Stromal cell of bone marrow (primary cell): ENCODE data around the gene CIDEB.
"Not testable (repeated sequence)": the region's sequence is repeated elsewhere in the genome, so short reads cannot be mapped to it uniquely, and the experiment has no call there.

Source experiments
- DNase-seq: peaks from one replicate; pipeline ENCODE4 v3.0.0-alpha.2; 2012; ENCODE audit warnings: low read depth

Gene CIDEB

DNA sequence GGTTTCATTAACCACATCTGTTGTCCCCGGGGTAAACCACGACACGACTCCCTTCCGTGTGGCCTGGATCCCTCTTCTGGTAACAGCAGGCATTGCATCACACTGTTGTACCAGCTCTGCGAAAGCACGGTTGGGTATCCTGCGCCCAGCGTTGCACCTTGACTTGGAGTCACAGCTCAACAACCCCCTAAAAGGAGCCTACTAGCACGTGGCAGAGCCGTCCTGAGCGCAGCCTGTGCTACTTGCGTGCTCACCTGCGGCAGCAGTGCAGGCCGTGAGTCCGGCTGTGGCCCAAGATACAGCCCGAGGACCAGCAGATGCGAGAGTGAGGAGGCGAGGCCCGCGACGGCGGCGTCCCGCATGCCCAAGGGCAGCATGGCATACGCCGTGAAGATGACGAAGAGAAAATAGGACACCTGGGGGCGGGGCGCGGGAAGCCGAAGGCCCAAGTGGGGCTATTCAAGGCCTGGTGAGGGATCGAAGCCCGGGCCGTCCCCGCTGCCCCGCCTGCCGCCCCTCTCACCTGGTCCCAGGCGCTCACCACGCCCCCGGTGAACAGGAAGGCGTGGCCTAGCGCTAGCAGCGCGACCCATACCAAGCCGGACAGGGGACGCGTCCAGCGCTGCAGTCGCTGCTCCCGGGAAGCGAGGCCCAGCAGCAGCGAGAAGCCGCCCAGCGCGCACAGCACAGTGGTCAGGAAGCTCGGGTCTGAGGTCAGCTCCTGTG is 24.7 kb upstream of the CIDEB start:
- no peak for DNase-seq

DNA sequence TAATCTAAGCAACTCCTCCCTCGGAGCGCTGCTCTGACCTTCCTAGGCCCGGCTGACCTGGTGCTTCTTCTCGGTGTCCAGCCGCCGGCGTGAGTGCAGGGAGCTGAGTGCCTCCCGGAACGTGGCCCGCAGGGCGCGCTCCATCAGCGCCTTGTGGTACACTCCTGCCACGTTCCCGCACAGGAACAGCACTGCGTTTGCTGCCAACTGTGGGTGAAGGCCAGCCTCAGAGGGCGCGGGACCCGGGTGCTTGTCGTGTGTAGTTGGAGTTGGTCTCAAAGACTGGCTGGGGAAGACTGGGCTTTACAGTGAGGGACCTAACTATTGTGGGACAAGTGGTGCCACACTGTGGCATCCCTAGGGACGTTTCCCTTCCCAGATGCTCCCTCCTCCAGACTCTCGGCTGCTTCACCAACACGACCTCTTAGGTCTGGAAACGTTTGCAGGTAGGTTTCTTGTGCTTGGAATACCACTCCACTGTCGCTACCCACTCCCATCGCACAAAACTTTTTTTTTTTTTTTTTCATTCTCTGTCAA is 24.0 kb upstream of the CIDEB start:
- DNase-seq, result no peak

DNA sequence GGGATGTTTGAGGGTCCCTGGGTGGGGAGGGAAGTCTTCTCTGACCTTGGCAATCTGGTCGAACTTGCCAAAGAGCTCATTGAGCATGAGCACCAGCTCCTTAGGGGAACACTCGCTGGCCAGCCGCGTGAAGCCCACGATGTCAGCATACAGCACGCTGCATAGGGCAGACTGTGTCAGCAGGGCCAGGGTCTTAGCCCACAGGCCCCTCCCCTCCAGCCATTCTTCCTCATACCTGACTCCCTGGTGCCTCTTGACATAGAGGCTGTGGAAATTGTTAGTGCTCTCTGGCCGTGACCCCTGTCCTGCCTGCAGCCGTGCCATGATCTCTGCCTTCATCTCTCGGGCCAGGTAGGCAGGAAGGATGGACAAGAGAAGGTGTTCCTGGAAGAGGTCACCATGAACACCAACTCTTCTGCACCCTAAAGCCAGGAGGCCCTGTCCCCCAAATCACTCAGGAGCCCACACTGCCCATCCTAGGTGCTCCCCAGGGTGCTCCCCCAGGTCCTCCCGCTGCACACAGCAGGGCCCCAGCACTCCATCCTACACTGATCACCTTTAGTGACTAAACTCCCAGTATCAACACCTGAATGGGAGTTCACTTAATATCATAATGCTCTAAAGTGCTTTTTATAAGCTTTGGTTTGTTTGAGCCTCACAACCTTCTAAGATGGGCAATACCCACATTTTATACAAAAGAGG is 23.3 kb upstream of the CIDEB start:
- DNase-seq, result no peak

DNA sequence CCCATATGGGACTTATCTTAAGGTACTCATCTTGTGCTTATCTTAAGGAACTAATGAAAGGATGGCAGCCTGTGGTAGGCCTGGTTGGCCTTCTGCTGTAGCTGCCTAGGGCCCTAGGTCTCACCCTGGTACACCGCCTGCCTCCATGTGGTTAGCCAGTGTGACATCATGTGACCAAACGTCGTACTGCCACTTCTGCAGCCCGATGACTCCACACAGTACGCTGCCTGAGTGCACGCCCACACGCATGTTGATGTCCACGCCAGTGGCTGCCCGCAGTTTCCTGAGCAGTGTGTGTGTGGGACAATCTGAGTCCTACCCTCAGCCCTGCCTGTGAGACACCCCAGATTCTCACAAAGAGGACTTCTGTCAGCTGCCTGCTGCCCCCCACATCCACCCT is 22.0 kb upstream of the CIDEB start:
- DNase-seq, result no peak

DNA sequence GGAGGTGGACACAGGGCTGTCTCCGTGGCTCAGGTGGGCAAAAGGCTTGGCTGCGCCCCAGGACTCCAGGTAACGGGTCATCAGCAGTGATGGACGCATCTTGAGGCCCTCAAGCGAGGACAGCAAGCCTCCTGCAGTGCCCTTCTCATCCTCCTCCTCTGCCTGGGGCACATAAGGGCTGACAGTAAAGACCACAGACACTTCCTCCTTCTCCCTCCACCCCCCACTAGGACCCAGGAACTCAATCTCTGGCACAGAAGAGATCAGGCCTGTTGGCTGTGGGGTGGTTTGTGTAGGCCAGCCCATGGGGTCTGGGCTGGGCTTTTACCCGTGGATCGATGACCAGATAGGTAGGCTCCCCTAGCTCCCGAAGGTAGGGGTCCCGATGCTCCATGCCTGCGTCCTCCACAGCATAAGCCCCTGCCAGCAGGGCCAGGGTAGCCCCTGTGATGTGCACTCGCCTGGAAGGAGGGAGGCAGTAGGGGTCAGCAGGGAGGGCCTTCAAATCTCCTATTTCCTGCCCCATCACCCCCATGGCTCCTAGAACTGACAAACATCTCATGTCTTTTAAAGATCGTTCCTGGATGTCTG is 21.4 kb upstream of the CIDEB start:
- DNase-seq, result no peak

DNA sequence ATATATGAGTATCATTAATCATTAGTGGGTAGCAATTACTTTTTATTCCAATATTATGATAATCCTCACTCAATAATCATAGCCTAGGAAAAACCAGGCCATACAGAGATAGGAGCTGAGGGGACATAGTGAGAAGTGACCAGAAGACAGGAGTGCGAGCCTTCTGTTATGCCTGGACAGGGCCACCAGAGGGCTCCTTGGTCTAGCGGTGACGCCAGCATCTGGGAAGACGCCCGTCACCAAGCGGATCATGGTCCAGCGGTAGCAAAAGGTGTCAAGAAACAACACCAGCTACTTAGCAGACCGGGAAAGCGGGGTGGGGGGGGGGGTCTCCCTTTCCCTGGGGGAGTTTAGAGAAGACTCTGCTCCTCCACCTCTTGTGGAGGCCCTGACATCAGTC is 20.1 kb upstream of the CIDEB start:
- DNase-seq, result not testable (repeated sequence)

DNA sequence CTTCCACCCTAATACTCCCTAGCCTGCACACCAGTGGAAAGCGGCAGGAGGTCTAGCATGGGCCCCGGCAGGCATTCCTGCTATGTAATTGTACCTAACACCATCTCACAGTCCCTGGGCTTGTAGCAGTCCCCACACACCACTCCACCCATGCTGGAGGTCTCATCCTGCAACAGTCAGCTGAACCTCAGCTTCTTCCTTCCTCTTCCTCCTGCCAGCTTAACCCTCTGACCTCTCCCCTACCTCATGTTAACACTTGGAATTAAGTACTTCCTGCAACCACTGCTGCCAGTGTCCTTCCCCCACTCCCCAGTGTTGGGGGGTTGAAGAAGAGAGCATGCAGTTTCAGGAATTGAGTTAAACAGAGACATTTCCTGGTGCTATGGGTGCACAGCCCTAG is 19.5 kb upstream of the CIDEB start:
- DNase-seq, result no peak

DNA sequence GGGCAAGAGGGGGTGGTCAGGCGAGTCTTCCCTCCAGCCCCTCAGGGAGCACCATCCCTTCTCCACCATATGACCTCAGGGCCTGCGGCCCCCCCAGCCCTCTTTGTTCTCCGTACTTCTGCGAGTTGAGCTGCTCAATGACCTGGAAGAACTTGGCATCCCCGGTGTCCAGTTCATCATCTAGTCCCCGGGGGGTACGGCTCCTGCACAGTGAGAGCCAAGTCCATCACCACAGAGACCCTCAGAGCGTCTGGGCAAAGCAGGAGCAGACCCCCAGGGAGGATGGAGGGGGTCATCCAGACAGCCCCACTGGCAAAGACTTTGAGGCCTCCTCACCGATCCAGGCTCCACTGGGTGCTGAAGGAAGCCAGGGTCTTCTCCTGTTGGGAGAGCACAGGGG is 18.2 kb upstream of the CIDEB start:
- no peak for DNase-seq

DNA sequence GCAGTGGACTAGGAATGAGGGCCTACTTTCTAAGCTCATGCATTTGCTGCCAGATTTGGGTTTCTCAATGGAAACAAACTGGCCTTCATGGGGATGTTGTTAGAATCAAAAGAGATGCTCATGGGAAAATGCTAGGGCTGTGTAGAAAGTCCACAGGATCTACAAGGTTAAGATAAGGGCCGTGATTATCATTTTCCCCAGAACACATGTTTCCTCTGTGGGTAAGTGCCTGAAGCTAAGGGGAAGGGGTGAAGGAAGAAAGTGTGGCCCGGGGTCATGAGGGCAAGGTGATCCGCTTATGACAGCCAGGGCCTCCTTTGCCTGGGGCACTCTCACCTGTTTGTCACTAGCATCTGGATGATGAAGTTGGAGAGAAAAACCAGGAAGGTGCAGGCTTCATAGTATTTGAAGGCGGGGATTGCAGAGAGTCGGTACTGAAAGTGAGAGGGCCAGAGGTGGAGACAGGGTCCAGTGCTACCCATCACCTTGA is 17.3 kb upstream of the CIDEB start:
- no peak for DNase-seq

DNA sequence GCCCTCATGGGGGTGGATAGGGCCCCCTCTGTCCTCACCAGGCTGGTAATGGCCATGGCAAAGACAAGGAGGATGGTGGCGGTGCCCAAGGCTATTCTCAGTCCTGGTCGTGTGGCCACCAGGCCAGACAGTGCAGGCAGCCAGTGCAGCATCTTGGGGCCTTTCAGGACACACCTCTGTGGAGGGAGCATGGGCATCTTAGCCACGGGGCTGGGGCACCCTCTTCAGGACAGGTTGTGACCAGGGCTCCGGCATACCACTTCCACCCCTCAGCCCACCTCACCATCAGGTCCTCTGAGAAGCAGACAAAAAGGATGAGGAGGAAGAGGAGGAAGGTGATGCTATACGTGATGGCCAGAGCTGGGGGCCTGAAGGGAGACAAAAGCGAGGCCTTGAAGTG is 16.2 kb upstream of the CIDEB start:
- no peak for DNase-seq

DNA sequence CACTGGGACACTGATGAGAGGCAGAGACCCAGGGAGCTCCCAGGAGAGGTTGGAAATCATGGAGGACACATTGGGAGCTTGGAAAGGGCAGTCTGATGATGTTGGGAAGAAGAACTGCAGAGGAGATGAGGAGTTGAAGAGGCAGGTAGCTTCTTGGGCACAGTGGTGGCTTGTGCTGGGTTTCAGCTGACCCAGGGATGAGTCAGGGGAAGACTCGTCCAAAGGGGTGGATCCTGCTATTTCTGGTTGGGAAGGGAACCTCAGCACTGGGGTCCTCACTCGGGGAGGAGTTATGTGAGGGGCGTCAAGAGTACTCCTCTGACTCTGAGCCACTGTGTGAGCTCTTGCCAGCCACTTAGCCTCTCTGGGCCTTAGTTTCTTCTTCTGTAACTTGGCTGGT is 15.6 kb upstream of the CIDEB start:
- no peak for DNase-seq

DNA sequence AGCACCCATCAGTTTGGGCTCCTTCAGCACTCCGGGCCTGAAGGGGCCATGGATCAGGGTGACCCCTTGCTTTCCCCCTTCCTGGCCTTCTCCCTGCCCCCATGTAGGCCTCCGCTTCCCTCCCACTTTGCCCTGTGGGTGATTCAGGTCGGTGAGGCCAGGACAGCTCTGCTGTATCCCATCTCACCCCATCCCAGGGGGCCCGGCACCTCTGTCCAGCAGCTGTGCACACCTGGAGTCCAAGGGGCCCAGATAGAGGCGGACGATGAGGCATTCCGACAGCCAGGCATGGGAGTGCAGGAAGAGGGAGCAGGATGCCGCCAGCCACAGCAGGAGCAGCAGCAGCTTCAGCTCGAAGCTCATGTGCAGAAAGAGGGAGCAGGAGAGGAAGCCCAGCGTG is 14.9 kb upstream of the CIDEB start:
- DNase-seq, result no peak

DNA sequence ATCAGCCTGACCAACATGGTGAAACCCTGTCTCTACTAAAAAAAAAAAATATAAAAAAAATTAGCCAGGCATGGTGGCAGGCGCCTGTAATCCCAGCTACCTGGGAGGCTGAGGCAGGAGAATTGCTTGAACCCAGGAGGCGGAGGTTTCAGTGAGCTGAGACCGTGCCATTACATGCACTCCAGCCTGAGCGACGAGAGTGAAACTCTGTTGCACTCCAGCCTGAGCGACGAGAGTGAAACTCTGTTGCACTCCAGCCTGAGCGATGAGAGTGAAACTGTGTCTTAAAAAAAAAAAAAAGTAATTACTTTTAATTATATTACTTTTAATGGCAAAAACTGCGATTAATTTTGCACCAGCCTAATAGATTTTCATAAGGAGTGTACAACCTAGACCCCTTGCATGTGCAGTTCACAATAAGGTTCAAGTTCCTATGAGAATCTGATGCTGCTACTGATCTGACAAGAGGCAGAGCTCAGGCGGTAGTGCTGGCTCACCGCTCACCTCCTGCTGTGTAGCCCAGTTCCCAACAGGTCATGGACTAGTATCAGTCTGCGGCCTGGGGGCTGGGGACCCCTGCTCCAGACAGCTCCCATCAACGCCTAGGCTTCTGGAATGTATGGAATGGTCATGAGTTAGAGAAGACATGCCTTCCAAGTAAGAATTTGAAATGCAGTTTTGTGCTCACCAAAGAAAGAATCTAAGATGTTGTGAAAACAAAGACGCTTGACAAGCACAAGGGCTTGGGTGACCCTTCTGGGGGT is 13.6 kb upstream of the CIDEB start:
- no peak for DNase-seq

DNA sequence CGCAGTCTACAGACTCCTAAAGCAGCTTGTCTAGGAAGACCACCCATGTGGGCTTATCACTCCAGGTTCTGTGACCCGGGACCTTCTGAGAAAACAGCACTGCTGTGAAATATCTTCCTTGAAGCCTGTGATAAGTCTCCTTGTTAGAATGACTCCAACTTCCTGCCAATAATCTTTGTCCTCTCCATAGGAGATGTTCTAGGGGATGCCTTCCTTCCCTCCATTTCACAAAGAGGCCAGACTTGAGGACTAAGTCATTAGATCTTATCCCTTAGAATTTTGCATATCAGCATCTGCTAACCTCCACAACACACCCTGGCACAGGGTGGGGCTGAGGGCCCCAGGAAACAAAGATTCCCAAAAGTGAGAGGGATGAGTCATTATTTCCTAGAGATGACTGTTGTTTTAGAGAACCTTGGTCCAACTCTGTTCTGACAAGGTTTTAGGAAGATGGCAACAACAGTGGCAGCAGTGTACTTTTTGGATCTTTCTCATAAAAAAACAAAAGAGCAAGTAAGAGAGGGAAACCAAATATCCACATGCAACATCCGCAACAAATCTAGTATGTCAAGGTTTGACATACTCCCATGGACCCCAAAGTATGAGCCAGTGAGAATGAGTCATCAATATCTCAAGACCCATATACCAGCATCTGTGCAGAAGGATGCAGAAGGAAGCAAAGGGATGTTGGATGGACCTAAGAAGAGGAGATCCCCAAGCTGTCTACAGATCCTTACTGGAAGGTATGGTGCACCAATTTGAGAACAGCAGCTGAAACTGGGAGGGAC is 9.6 kb upstream of the CIDEB start:
- DNase-seq, result peak; percentile 67

DNA sequence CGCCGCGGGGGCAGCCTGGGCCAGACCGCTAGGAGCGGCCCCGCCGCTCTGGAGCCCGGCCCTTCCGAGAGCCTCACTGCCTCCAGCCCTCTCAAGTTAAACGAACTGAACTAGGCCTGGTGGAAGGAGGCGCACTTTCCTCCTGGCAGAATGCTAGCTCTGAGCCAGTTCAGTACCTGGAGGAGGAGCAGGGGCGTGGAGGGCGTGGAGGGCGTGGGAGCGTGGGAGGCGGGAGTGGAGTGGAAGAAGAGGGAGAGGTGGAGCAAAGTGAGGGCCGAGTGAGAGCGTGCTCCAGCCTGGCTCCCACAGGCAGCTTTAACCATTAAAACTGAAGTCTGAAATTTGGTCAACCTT is 8.8 kb upstream of the CIDEB start:
- no peak for DNase-seq

DNA sequence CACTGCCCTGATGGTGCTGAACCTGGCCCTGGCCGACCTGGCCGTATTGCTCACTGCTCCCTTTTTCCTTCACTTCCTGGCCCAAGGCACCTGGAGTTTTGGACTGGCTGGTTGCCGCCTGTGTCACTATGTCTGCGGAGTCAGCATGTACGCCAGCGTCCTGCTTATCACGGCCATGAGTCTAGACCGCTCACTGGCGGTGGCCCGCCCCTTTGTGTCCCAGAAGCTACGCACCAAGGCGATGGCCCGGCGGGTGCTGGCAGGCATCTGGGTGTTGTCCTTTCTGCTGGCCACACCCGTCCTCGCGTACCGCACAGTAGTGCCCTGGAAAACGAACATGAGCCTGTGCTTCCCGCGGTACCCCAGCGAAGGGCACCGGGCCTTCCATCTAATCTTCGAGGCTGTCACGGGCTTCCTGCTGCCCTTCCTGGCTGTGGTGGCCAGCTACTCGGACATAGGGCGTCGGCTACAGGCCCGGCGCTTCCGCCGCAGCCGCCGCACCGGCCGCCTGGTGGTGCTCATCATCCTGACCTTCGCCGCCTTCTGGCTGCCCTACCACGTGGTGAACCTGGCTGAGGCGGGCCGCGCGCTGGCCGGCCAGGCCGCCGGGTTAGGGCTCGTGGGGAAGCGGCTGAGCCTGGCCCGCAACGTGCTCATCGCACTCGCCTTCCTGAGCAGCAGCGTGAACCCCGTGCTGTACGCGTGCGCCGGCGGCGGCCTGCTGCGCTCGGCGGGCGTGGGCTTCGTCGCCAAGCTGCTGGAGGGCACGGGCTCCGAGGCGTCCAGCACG is 8.2 kb upstream of the CIDEB start:
- DNase-seq, result no peak

DNA sequence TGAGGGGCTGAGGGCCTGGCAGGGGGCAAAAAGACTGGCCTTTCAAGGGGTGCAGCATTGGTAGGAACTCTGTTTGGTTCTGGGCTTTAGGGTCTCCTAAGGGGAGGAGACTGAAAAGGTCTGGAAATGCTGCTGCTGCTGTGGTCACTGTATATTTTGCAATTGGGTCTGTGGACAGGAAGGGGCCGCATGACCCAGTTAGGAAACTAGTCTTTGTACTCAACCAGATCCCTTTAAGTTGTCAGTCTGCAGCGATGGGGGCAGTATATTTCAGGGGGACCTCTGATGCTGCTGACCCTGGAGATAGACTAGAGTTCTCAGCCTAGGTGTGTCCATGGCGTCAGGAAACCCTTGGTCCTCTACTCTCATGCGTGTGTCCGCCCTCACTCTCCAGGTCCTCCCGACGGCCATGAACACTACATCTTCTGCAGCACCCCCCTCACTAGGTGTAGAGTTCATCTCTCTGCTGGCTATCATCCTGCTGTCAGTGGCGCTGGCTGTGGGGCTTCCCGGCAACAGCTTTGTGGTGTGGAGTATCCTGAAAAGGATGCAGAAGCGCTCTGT is 7.5 kb upstream of the CIDEB start:
- no peak for DNase-seq

DNA sequence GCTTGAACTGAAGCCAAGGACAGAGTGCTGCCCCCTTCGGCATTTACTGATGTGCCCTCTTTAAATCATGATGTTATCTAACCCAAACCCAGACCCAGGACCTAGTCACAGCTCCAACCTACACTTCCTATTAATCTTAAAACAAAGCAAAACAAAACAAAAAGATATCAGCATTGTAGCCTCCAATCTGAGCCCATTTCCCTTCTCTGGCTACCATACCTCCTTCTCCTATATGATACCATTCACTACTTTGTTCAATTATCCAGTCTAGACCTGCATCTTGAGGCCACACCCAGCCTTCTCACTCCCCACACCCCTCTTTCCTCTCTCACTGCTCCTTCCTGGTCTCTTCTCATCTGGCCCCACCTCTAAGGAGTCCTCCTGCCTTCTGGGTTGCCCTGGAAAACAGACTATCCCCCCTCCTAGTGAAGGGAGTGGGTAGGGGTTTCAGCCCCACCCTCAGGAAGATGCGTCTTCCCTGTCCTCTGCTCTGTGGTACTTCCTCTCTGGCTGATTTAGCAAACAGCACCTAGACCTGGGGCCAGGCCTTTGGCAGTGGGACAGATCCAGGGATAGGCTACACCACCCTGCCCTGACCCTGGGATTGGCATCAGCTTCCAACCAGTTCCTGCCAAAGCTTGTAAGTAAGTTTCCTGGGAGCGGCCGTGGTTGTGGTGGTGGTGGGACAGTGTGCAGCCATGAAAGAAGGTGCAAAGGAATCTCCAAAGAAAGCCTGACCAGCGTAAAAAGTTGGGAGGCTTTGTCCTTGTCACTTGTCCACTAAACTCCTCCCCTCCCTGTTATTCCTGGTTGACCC is 6.8 kb upstream of the CIDEB start:
- DNase-seq, result no peak

DNA sequence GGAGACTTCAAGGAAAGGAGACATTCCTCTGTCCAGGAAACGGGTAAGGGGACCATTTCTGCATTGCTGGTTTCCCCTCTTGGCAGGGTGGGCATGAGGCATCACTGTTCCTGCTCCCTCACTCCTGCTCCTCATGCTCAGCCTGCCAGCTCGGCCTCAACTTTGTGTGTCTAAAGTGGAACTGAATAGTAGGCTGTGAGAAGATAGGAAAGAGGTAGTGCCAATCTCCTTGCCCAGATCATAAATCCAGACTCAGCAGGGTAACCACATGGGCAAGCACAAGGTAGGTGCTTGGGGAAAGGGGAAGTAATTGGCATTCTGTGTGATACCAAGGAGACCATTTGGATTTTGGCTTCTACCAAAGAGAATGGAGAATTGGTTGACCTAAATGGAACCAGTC is 6.1 kb upstream of the CIDEB start:
- no peak for DNase-seq
